Measurements from ENCODE around the gene UQCRC2. TPM values are rescaled to one million over a fixed set of nuclear protein-coding genes. Genes with fewer than 3 reads are reported as not detected.

UQCRC2 gene
- total RNA-seq, 4 donors from 2014 or later = 95.1 to 110 (median 110) TPM

GRCh38 chr16:21989133-21989532, 36.0 kb downstream of the UQCRC2 start:
- Histone ChIP-seq H3K9me3 (no peaks in the 10 kb centered on the region), H3K4me1 (peaks cover 0 to 20% (median 0%) of the 10 kb centered on the region in 4 donors), H3K27me3 (no peaks in the 10 kb centered on the region), H3K4me3 (no peak overlapping the region), H3K27ac (no peak overlapping the region), H3K36me3 (peaks cover 0 to 25% (median 0%) of the 10 kb centered on the region in 3 donors)
- TF ChIP-seq CTCF (IDR thresholded peaks at IDR 0.05) (no peak), POLR2A (IDR thresholded peaks at IDR 0.05) (no peak), EP300 (IDR thresholded peaks at IDR 0.05) (no peak)
- WGBS, 2 donors = 67 to 69% methylated on average over 5 of the region's 5 CpGs
- no peak for DNase-seq (ENCODE audit: low spot score in 2 of 2)

GRCh38 chr16:21989751-21990150, 36.6 kb downstream of the UQCRC2 start:
- Histone ChIP-seq H3K27me3 (no peaks in the 10 kb centered on the region), H3K4me1 (peaks cover 0 to 20% (median 0%) of the 10 kb centered on the region in 4 donors), H3K27ac (no peak overlapping the region), H3K4me3 (no peak overlapping the region), H3K36me3 (peaks cover 0 to 19% (median 0%) of the 10 kb centered on the region in 3 donors), H3K9me3 (no peaks in the 10 kb centered on the region)
- DNase-seq (ENCODE audit: low spot score in 2 of 2) = no peak
- 94 to 96% methylated on average over 2 of the region's 2 CpGs for WGBS, 2 donors
- TF ChIP-seq EP300 (IDR thresholded peaks at IDR 0.05) (no peak), POLR2A (IDR thresholded peaks at IDR 0.05) (no peak), CTCF (IDR thresholded peaks at IDR 0.05) (no peak)

DNA sequence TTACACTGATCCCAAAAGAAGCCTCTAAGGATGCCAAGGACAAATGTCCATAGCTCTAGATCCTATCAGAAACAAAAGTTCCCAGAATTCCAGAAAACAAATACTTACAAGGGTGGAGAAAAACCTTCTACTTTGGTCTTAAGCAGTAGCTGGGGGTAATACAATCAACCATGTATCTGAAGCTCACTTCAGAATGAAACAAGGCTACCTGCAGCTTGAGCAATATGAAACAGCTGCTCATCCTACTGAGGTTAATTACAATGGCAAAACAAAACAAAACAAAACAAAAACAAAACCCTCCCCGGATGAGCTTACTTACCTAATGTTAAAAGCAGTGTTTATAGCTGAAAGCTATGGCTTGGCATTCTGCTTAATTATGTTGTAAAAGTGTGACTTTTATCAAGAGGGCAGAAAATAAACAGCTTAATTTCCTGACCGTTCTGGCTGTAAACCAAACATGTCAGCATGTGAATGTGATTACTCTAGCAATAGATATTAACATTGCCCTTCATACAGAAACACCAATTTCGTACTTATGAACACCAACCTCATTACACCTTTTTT, 37.3 kb downstream of the UQCRC2 start:
- no peak for DNase-seq (ENCODE audit: low spot score in 2 of 2)
- Histone ChIP-seq H3K4me3 (no peak overlapping the region), H3K4me1 (peaks cover 0 to 16% (median 0%) of the 10 kb centered on the region in 4 donors), H3K36me3 (peaks cover 0 to 12% (median 0%) of the 10 kb centered on the region in 3 donors), H3K9me3 (no peaks in the 10 kb centered on the region), H3K27me3 (no peaks in the 10 kb centered on the region), H3K27ac (no peak overlapping the region)
- no peak for TF ChIP-seq EP300 (IDR thresholded peaks at IDR 0.05)
- no peak for TF ChIP-seq POLR2A (IDR thresholded peaks at IDR 0.05)
- no peak for TF ChIP-seq CTCF (IDR thresholded peaks at IDR 0.05)
- WGBS, 2 donors = 35 to 36% methylated on average over 3 of the region's 3 CpGs

DNA sequence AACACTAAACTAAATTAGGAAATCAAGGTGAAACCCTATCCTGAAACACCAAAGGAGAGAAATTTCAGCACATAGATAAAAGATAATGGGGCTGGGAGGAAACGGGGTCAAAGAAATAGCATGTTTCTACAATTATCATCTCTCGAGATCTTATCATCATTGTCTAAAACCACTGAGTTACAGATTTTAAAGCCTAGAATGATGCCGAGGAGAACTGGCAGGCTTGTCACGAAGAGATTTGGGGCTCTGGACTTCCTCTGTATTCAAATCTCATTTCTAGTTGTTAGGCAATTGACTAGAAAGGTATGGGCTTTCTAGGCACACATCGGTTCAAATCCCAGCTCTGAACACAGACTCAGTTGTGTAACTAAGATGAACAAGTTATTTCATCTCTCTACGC, 38.5 kb downstream of the UQCRC2 start:
- H3K4me1 ChIP-seq = peaks cover 0 to 13% (median 0%) of the 10 kb centered on the region in 4 donors
- no peak for TF ChIP-seq POLR2A (IDR thresholded peaks at IDR 0.05)
- TF ChIP-seq CTCF (IDR thresholded peaks at IDR 0.05) = no peak
- no peak for DNase-seq (ENCODE audit: low spot score in 2 of 2)
- H3K9me3 ChIP-seq = no peaks in the 10 kb centered on the region
- WGBS, 2 donors = 81 to 84% methylated on average over 6 of the region's 6 CpGs
- no peaks in the 10 kb centered on the region for H3K27me3 ChIP-seq
- no peak overlapping the region for H3K27ac ChIP-seq
- no peak overlapping the region for H3K4me3 ChIP-seq
- peaks cover 0 to 1% (median 0%) of the 10 kb centered on the region in 3 donors for H3K36me3 ChIP-seq

DNA sequence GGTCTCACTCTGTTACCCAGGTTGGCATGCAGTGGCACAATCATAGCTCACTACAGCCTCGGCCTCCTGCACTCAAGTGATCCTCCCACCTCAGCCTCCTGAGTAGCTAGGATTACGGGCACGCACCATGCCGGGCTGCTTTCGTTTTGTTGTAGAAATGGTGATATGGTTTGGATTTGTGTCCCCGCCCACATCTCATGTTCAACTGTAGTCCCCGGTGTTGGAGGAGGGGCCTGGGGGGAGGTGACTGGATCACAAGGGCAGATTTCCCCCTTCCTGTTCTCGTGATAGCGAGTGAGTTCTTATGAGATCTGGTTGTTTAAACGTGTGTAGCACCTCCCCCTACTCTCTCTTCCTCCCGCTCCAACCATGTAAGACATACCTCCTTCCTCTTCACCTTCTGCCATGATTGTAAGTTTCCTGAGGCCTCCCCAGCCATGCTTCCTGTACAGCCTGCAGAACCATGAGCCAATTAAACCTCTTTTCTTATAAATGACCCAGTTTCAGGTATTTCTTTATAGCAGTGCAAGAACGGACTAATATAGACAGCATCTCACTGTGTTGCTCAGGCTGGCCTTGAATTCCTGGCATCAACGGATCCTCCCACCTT, 41.8 kb downstream of the UQCRC2 start:
- 82 to 84% methylated on average over 13 of the region's 13 CpGs for WGBS, 2 donors
- H3K27ac ChIP-seq = no peak overlapping the region
- no peaks in the 10 kb centered on the region for H3K36me3 ChIP-seq
- no peak for TF ChIP-seq CTCF (IDR thresholded peaks at IDR 0.05)
- TF ChIP-seq EP300 (IDR thresholded peaks at IDR 0.05) = no peak
- H3K4me1 ChIP-seq = no peaks in the 10 kb centered on the region
- H3K4me3 ChIP-seq = no peak overlapping the region
- no peaks in the 10 kb centered on the region for H3K27me3 ChIP-seq
- no peak for DNase-seq (ENCODE audit: low spot score in 2 of 2)
- no peaks in the 10 kb centered on the region for H3K9me3 ChIP-seq
